HEK293 (cell line): ENCODE data around the gene GPR21.

Source experiments
- CTCF ChIP-seq: fragments of 450-650 bp; formaldehyde crosslinking; IDR thresholded peaks from 2 replicates; pipeline ENCODE4 v1.5.1; 2016; ENCODE audit warnings: missing biosample characterization, missing genetic modification characterization
- OVOL3 ChIP-seq: fragments of 450-650 bp; formaldehyde crosslinking; IDR thresholded peaks from 2 replicates; pipeline ENCODE4 v1.5.1; 2016; ENCODE audit warnings: missing biosample characterization, missing genetic modification characterization
- ZNF146 ChIP-seq: fragments of 450-650 bp; formaldehyde crosslinking; IDR thresholded peaks from 2 replicates; pipeline ENCODE4 v1.5.1; 2016; ENCODE audit warnings: missing biosample characterization, missing genetic modification characterization

GRCh38 chr9:123081824-123082223 lies 48.4 kb downstream of the GPR21 start:
- TF ChIP-seq ZNF146 (tag by site-specific recombination) (no peak), OVOL3 (tag by site-specific recombination) (no peak), CTCF (0 out of 2 replicates have a peak, but pooled peaks have one; percentile 11)
